Fibroblast of pulmonary artery (primary cell): ENCODE results near the gene INSRR.

Experiments
- DNase-seq: peaks from one replicate; pipeline ENCODE4 v3.0.0-alpha.2; 2010; ENCODE audit warnings: low read depth
- H3K4me3 ChIP-seq: replicated peaks from 2 replicates; pipeline ENCODE4 v1.5.1; 2011; ENCODE audit warnings: low read depth, mild to moderate bottlenecking, control low read depth, low read length, moderate library complexity
- TF ChIP-seq, protein P1 (sequence below): IDR thresholded peaks from 2 replicates; pipeline ENCODE4 v1.5.1; 2011; ENCODE audit warnings: mild to moderate bottlenecking, control low read depth, low read length, inconsistent platforms; ENCODE audit errors: missing control alignments

The INSRR gene

GRCh38 chr1:156898161-156898566 is 39.2 kb upstream of the INSRR start:
- TF ChIP-seq, protein P1, sequence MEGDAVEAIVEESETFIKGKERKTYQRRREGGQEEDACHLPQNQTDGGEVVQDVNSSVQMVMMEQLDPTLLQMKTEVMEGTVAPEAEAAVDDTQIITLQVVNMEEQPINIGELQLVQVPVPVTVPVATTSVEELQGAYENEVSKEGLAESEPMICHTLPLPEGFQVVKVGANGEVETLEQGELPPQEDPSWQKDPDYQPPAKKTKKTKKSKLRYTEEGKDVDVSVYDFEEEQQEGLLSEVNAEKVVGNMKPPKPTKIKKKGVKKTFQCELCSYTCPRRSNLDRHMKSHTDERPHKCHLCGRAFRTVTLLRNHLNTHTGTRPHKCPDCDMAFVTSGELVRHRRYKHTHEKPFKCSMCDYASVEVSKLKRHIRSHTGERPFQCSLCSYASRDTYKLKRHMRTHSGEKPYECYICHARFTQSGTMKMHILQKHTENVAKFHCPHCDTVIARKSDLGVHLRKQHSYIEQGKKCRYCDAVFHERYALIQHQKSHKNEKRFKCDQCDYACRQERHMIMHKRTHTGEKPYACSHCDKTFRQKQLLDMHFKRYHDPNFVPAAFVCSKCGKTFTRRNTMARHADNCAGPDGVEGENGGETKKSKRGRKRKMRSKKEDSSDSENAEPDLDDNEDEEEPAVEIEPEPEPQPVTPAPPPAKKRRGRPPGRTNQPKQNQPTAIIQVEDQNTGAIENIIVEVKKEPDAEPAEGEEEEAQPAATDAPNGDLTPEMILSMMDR = no peak
- DNase-seq = peak; percentile 82
- H3K4me3 ChIP-seq = no peak overlapping the region

- TF ChIP-seq, protein P1 = no peak
Measured at GRCh38 chr1:156897078-156897825, 38.3 kb upstream of the INSRR start.

DNA sequence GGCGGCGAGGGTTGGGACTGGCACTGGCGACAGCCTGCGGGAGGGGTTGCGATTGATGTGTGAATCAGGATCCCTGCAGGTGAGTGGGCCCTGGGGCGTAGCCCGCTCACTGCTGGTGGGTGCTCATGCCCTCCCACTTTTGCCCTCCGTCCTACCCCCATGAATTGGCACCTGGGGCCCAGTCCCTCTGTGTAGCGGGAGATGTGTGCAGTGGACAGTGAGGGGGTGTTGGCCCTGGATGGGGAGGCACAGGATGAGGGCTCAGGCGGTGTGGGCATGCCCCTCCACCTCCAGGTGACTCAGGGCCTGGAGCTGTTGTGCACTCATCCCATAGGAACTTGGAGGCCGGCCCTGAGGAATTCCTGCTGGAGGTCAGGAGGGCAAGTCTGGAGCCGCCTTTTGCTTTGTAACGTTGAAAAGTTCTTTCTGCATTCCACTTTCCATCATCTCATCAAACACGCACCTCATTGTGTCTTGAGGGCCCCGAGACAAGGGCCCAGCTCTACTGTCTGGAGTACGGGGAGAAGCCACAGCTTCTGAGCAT is 37.6 kb upstream of the INSRR start:
- DNase-seq = peak; percentile 85
- TF ChIP-seq, protein P1 = no peak
- H3K4me3 ChIP-seq = peak overlapping the region; percentile 24

More at GRCh38 chr1:156897078-156897825, 38.3 kb upstream of the INSRR start:
- peak; percentile 57 for DNase-seq
- peak overlapping the region; percentile 24 for H3K4me3 ChIP-seq

- H3K4me3 ChIP-seq = no peak overlapping the region
- TF ChIP-seq, protein P1 = no peak
- DNase-seq = no peak
Measured at GRCh38 chr1:156895927-156896326, 37.0 kb upstream of the INSRR start.

GRCh38 chr1:156895455-156895812 is 36.5 kb upstream of the INSRR start:
- H3K4me3 ChIP-seq = peak overlapping the region; percentile 63
- TF ChIP-seq, protein P1 = no peak
- no peak for DNase-seq

DNA sequence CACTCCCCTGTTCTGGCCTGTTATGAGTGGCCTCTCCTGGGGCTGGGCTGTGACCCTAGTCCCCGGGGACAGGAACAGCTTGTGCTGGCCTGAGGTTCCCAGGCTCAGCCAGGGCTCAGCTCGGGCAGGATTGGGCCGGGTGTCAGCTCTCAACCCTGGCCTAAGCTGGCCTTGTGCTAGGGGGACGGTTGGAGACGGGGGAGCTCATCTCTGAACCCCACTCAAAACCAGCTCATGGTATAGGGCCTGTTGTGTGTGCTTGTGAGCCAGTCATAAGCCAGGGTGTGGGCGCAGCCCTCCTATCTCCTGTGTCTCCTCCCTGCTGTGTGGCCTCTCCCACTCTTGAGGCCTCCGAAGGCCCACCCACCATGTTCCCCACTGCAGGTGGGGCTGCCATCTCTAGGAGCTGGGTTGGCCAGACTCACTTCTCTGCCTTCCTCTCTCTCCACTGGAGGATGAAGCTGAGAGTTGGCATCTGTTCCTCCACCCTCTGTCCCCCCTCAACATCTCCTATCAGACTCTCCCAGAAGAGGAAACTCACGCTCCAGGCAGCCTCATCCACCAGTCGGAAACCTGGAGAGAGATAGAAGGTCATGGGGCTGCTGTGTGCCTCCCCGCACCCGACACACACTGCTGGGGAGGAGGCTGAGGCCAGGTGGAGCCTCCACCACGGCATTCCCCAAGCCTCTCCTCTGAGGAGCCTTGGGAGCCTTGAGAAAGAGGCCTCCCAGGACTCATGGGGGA is 36.0 kb upstream of the INSRR start:
- TF ChIP-seq, protein P1 = no peak
- DNase-seq = peak; percentile 49
- peak overlapping the region; percentile 63 for H3K4me3 ChIP-seq
